GM12878 (cell line): ENCODE measurements around the gene SEMA3A. TPM values are rescaled to one million over a fixed set of nuclear protein-coding genes. Genes with fewer than 3 reads are reported as not detected.

ENCODE experiments used
- ATAC-seq: fragments of 200-7000 bp; cut with Tn5 transposase; 3 replicates; pipeline ENCODE4 v1.9.1; 2020; ENCODE audit warnings: mild to moderate bottlenecking, moderate library complexity
- BruUV-seq: library from RNA; stranded (reverse); fragments of 400-500 nt; replicated peaks from 2 replicates; lab custom pipeline; 2021; lab: Mats Ljungman, UMichigan
- CTCF ChIA-PET: fragments of 300-600 bp; sonication (Branson Sonifier 250); formaldehyde crosslinking; extraction: SDS; loops from one replicate; lab custom pipeline; 2021; ENCODE audit warnings: inconsistent platforms; lab: Yijun Ruan, JAX
- POLR2A ChIA-PET: fragments of 350-600 bp; formaldehyde crosslinking; extraction: SDS; loops from one replicate; lab custom pipeline; 2021; ENCODE audit warnings: inconsistent platforms; lab: Charles Lee
- RAD21 ChIA-PET: fragments of 300-600 bp; sonication (Branson Sonifier 250); formaldehyde crosslinking; loops from one replicate; lab custom pipeline; 2023; ENCODE audit warnings: antibody characterized with exemption; ENCODE audit not compliant: unreplicated experiment; lab: Charles Lee
- SMC1A ChIA-PET: fragments of 300-600 bp; sonication (Branson Sonifier 250); formaldehyde crosslinking; loops from one replicate; lab custom pipeline; 2023; ENCODE audit not compliant: unreplicated experiment, uncharacterized antibody; lab: Charles Lee
- DNase-seq: peaks from one replicate; pipeline ENCODE4 v3.0.0-alpha.2; 2011; ENCODE audit warnings: low read depth, low spot score
- FAIRE-seq: peaks from 3 replicates; lab custom pipeline; 2011; peaks lifted over from hg19 to GRCh38; lab: Jason Lieb, UNC
- H2AFZ ChIP-seq: 2 replicates; pipeline ENCODE4 v1.6.0; 2011; ENCODE audit warnings: low read depth, low read length, control low read depth; ENCODE audit not compliant: control insufficient read depth
- H3K27ac ChIP-seq: 2 replicates; pipeline ENCODE4 v1.5.1; 2011; ENCODE audit warnings: control low read depth; ENCODE audit not compliant: control insufficient read depth, insufficient read depth
- H3K27me3 ChIP-seq, 2 experiments: replicated peaks in 1 of 2; 2 replicates each; pipeline versions ENCODE4 v1.6.0 to v1.6.1; 2011; ENCODE audit warnings: low read length in 1 of 2; ENCODE audit not compliant: control insufficient read depth in 2 of 2, insufficient read depth in 2 of 2
- H3K36me3 ChIP-seq, 2 experiments: 2 replicates each; pipeline ENCODE4 v1.5.1; 2011; ENCODE audit warnings: low read length in 1 of 2; ENCODE audit not compliant: control insufficient read depth in 2 of 2, insufficient read depth in 2 of 2
- H3K4me1 ChIP-seq: 2 replicates; pipeline ENCODE4 v1.6.1; 2011; ENCODE audit warnings: mild to moderate bottlenecking, low read length, moderate library complexity, mixed read lengths; ENCODE audit not compliant: control insufficient read depth, insufficient read depth
- H3K4me2 ChIP-seq: 2 replicates; pipeline ENCODE4 v1.6.0; 2011; ENCODE audit warnings: control low read depth; ENCODE audit not compliant: control insufficient read depth, insufficient read depth
- H3K4me3 ChIP-seq: fragments of 200-600 bp; sonication (generic); 2 replicates; pipeline ENCODE4 v1.5.1; 2016
- H3K79me2 ChIP-seq: 2 replicates; pipeline ENCODE4 v1.6.0; 2011; ENCODE audit warnings: low read length; ENCODE audit not compliant: control insufficient read depth, insufficient read depth
- H3K9ac ChIP-seq: 2 replicates; pipeline ENCODE4 v1.8.0; 2011; ENCODE audit warnings: low read length, control low read depth, mixed read lengths; ENCODE audit not compliant: control insufficient read depth, insufficient read depth
- H3K9me3 ChIP-seq: replicated peaks from 3 replicates; pipeline ENCODE4 v1.5.1; 2011; ENCODE audit warnings: mild to moderate bottlenecking, low read length; ENCODE audit not compliant: control insufficient read depth, insufficient read depth
- H4K20me1 ChIP-seq: 2 replicates; pipeline ENCODE4 v1.6.0; 2011; ENCODE audit not compliant: control insufficient read depth, insufficient read depth
- CREM ChIP-seq: IDR thresholded peaks from 2 replicates; pipeline ENCODE4 v1.6.1; 2014; ENCODE audit warnings: antibody characterized with exemption, low read depth
- ETV6 ChIP-seq, 2 experiments: fragments of 450-650 bp in 1 of 2; IDR thresholded peaks in 1 of 2; conservative IDR thresholded peaks in 1 of 2; 2 replicates each; pipeline ENCODE4 v1.6.1; 2014; ENCODE audit warnings: antibody characterized with exemption in 1 of 2, borderline replicate concordance in 1 of 2, low read depth in 1 of 2, mild to moderate bottlenecking in 1 of 2, moderate library complexity in 1 of 2
- JUNB ChIP-seq: IDR thresholded peaks from 2 replicates; pipeline ENCODE4 v1.6.1; 2016; ENCODE audit warnings: antibody characterized with exemption, mild to moderate bottlenecking
- KAT2A ChIP-seq: conservative IDR thresholded peaks from 2 replicates; pipeline ENCODE4 v1.6.1; 2011; ENCODE audit warnings: low read depth, low read length; ENCODE audit not compliant: control insufficient read depth
- LARP7 ChIP-seq: fragments of 450-650 bp; IDR thresholded peaks from 2 replicates; pipeline ENCODE4 v1.6.1; 2017; ENCODE audit warnings: mild to moderate bottlenecking
- MXI1 ChIP-seq: fragments of 150-350 bp; IDR thresholded peaks from 2 replicates; pipeline ENCODE4 v1.6.1; 2011; ENCODE audit warnings: low read depth, mild to moderate bottlenecking, inconsistent platforms, low read length, improper control_type of control experiment
- PAX8 ChIP-seq: fragments of 450-650 bp; IDR thresholded peaks from 2 replicates; pipeline ENCODE4 v1.6.1; 2017; ENCODE audit warnings: mild to moderate bottlenecking, moderate library complexity
- SIN3A ChIP-seq: IDR thresholded peaks from 2 replicates; pipeline ENCODE4 v1.6.1; 2012; ENCODE audit warnings: low read depth, low read length, improper control_type of control experiment
- SMAD5 ChIP-seq: IDR thresholded peaks from 2 replicates; pipeline ENCODE4 v1.6.1; 2016; ENCODE audit warnings: antibody characterized with exemption, low read depth
- ZNF274 ChIP-seq: IDR thresholded peaks from one replicate; pipeline ENCODE4 v1.8.0; 2011; ENCODE audit not compliant: insufficient read length, insufficient read depth
- WGBS: methylation state at CpG from one replicate; pipeline ENCODE4 v1.1.6; 2016; ENCODE audit warnings: low lambda C conversion rate; ENCODE audit not compliant: insufficient replicate concordance, insufficient coverage; ENCODE audit errors: missing lambda C conversion rate; 5-methylcytosine and 5-hydroxymethylcytosine counted together
- in situ Hi-C: fragments of 300-500 bp; cut with MboI; formaldehyde crosslinking; loops from 9 replicates; pipeline ENCODE4 v1.14.3; 2018; ENCODE audit warnings: mixed read lengths
- intact Hi-C: fragments of 100-400 bp; cut with micrococcal nuclease; formaldehyde crosslinking; loops from one replicate; pipeline ENCODE4 v1.14.2; 2022; ENCODE audit not compliant: unreplicated experiment
- polyA plus RNA-seq, 11 experiments: library from polyadenylated mRNA; depleted of rRNA in 4 of 11; unstranded in 6 of 11; stranded (reverse) in 5 of 11; fragments of >200 nt; fragmentation: Nextera tagmentation in 4 of 11; fragmentation: Illumina TruSeq in 1 of 11; extraction: Ambion mirVana in 4 of 11; extraction: Trizol in 1 of 11; gene quantifications; 1 replicate in 1 of 11; 2 replicates in 10 of 11; pipeline versions ENCODE4 v1.2.1 to v1.2.3, GENCODE V29; 2011 to 2016; ENCODE audit warnings: inconsistent platforms in 2 of 11, missing spikeins in 2 of 11, low read depth in 1 of 11
- total RNA-seq, 4 experiments: library from RNA; depleted of rRNA in 3 of 4; stranded (reverse); fragments of >200 nt in 3 of 4; fragmentation: Illumina TruSeq in 1 of 4; extraction: Trizol in 1 of 4; gene quantifications; 2 replicates each; pipeline versions ENCODE4 v1.2.1 to v1.2.3, GENCODE V29; 2013 to 2021
- TF ChIP-seq, protein P1 (sequence below): fragments of 450-650 bp; IDR thresholded peaks from 2 replicates; pipeline ENCODE4 v1.6.1; 2016; ENCODE audit warnings: mild to moderate bottlenecking, moderate library complexity, borderline replicate concordance

SEMA3A gene
- total and polyA plus RNA-seq, 10 of the 15 experiments (the other 5 are each of a cell fraction or from before 2014, with no cell fraction given), result 0.01 to 3.3 (median 0.24) TPM

DNA sequence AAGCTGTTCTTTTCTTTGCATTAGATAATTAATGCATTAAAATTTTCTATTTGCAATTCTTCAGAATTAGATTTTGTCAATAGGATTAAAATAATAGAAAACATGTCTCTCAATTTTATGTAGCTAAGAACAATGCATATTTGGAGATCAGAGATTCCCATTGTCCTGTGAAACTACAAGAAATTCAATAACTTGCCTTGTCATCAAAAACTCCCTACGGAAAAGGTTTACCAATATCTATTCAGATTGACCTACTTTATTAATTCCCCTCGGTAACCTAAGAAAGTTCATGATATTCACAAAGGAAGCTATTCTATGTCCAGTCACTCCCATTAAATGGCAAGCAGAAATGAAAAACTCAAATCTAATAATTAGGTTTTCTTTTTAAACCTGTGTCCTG, 172.6 kb downstream of the SEMA3A start:
- H3K79me2 ChIP-seq, result no peaks in the 10 kb centered on the region
- no peak for TF ChIP-seq JUNB
- TF ChIP-seq, protein P1, sequence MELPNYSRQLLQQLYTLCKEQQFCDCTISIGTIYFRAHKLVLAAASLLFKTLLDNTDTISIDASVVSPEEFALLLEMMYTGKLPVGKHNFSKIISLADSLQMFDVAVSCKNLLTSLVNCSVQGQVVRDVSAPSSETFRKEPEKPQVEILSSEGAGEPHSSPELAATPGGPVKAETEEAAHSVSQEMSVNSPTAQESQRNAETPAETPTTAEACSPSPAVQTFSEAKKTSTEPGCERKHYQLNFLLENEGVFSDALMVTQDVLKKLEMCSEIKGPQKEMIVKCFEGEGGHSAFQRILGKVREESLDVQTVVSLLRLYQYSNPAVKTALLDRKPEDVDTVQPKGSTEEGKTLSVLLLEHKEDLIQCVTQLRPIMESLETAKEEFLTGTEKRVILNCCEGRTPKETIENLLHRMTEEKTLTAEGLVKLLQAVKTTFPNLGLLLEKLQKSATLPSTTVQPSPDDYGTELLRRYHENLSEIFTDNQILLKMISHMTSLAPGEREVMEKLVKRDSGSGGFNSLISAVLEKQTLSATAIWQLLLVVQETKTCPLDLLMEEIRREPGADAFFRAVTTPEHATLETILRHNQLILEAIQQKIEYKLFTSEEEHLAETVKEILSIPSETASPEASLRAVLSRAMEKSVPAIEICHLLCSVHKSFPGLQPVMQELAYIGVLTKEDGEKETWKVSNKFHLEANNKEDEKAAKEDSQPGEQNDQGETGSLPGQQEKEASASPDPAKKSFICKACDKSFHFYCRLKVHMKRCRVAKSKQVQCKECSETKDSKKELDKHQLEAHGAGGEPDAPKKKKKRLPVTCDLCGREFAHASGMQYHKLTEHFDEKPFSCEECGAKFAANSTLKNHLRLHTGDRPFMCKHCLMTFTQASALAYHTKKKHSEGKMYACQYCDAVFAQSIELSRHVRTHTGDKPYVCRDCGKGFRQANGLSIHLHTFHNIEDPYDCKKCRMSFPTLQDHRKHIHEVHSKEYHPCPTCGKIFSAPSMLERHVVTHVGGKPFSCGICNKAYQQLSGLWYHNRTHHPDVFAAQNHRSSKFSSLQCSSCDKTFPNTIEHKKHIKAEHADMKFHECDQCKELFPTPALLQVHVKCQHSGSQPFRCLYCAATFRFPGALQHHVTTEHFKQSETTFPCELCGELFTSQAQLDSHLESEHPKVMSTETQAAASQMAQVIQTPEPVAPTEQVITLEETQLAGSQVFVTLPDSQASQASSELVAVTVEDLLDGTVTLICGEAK, result no peak
- no peak for TF ChIP-seq PAX8
- no peak for TF ChIP-seq ETV6 (conservative IDR thresholded peaks at IDR 0.05 in 1 of 2, IDR thresholded peaks at IDR 0.05 in 1 of 2; ENCODE audit: borderline replicate concordance in 1 of 2, low read depth in 1 of 2)
- no peak for TF ChIP-seq KAT2A
- no peak for TF ChIP-seq LARP7
- TF ChIP-seq SIN3A, result no peak
- TF ChIP-seq ZNF274, result no peak
- no peak for TF ChIP-seq MXI1
- no peak for TF ChIP-seq SMAD5
- no peak for TF ChIP-seq CREM
- TF ChIP-seq, all 136 proteins: peak for 0
- Histone ChIP-seq H3K27ac (no peak overlapping the region), H3K27me3 (no peaks in the 10 kb centered on the region), H3K4me1 (no peaks in the 10 kb centered on the region), H3K4me3 (no peak overlapping the region), H3K4me2 (no peak overlapping the region), H3K9ac (no peak overlapping the region), H2AFZ (no peak overlapping the region), H3K36me3 (no peaks in the 10 kb centered on the region), H4K20me1 (no peaks in the 10 kb centered on the region), H3K9me3 (no peaks in the 10 kb centered on the region)
- BruUV-seq, result no TSS peak
- intact Hi-C loops, result no loop called here
- WGBS, result 0% methylated on average over 2 of the region's 2 CpGs
- ATAC-seq (no peak), FAIRE-seq (no peak), DNase-seq (no peak)
- ChIA-PET POLR2A (no interaction called here), SMC1A (interaction anchor here (0.9 to 1.8 kb wide), 6 partner anchors 8 to 61 kb away, joined by 3 to 5 read pairs (median 3); no protein-coding TSS in a partner anchor), RAD21 (interaction anchor here (1.5 kb wide), 1 partner anchor 141 kb away, joined by 3 read pairs; no protein-coding TSS in a partner anchor), CTCF (interaction anchor here (1.8 kb wide), 1 partner anchor 8 kb away, joined by 4 read pairs; no protein-coding TSS in a partner anchor)
- in situ Hi-C loops, result no loop called here
